IgD-negative memory B cell (primary cell): ENCODE measurements around the gene ASTN2. TPM values are rescaled to one million over a fixed set of nuclear protein-coding genes. Genes with fewer than 3 reads are reported as not detected.

Experiments
- H3K27ac Mint-ChIP-seq, 3 donors: one replicate each; pipeline ENCODE4 v1.8.0; 2020 to 2022; ENCODE audit warnings: mild to moderate bottlenecking in 3 of 3, mixed read lengths in 3 of 3, moderate library complexity in 1 of 3
- H3K27me3 Mint-ChIP-seq: one replicate; pipeline ENCODE4 v1.8.0; 2021; ENCODE audit warnings: mixed read lengths
- H3K36me3 Mint-ChIP-seq: one replicate; pipeline ENCODE4 v1.8.0; 2020; ENCODE audit warnings: mild to moderate bottlenecking, mixed read lengths
- H3K4me1 Mint-ChIP-seq, 3 donors: one replicate each; pipeline ENCODE4 v1.8.0; 2020 to 2022; ENCODE audit warnings: mixed read lengths in 3 of 3, mild to moderate bottlenecking in 1 of 3
- H3K4me3 Mint-ChIP-seq, 4 donors: one replicate each; pipeline ENCODE4 v1.8.0; 2020 to 2022; ENCODE audit warnings: mild to moderate bottlenecking in 4 of 4, mixed read lengths in 4 of 4, moderate library complexity in 3 of 4
- H3K9me3 Mint-ChIP-seq, 3 donors: one replicate each; pipeline ENCODE4 v1.8.0; 2020 to 2021; ENCODE audit warnings: mixed read lengths in 3 of 3, mild to moderate bottlenecking in 1 of 3
- polyA plus RNA-seq: library from polyadenylated mRNA; unstranded; fragments of 300-500 nt; fragmentation: Illumina TruSeq; gene quantifications from one replicate; pipeline ENCODE4 v1.2.3, GENCODE V29; 2021

Gene ASTN2
- polyA plus RNA-seq, 1 donor from 2014 or later = 2.7 TPM

GRCh38 chr9:117145811-117146490, 268.9 kb downstream of the ASTN2 start:
- no peak overlapping the region for H3K4me3 Mint-ChIP-seq

GRCh38 chr9:117145081-117145480, 269.8 kb downstream of the ASTN2 start:
- Mint-ChIP-seq H3K4me1 (peaks cover 0 to 1% (median 0%) of the 10 kb centered on the region in 3 donors), H3K27ac (no peak overlapping the region), H3K4me3 (no peak overlapping the region), H3K27me3 (peaks cover 4% of the 10 kb centered on the region), H3K9me3 (peaks cover 0 to 6% (median 3%) of the 10 kb centered on the region in 3 donors), H3K36me3 (peaks cover 2% of the 10 kb centered on the region)

More at GRCh38 chr9:117145811-117146490, 268.9 kb downstream of the ASTN2 start:
- peaks cover 2% of the 10 kb centered on the region for H3K36me3 Mint-ChIP-seq
- peaks cover 0 to 1% (median 0%) of the 10 kb centered on the region in 3 donors for H3K4me1 Mint-ChIP-seq
- peaks cover 0 to 7% (median 3%) of the 10 kb centered on the region in 3 donors for H3K9me3 Mint-ChIP-seq
- no peak overlapping the region for H3K27ac Mint-ChIP-seq
- H3K27me3 Mint-ChIP-seq = peaks cover 4% of the 10 kb centered on the region

- Mint-ChIP-seq H3K27ac (no peak overlapping the region), H3K4me1 (no peaks in the 10 kb centered on the region), H3K4me3 (no peak overlapping the region), H3K9me3 (peaks cover 0 to 3% (median 3%) of the 10 kb centered on the region in 3 donors), H3K36me3 (peaks cover 2% of the 10 kb centered on the region), H3K27me3 (peaks cover 4% of the 10 kb centered on the region)
Observed at GRCh38 chr9:117138231-117138630, 276.6 kb downstream of the ASTN2 start.

GRCh38 chr9:117136461-117136860, 278.4 kb downstream of the ASTN2 start:
- Mint-ChIP-seq H3K27me3 (peaks cover 4% of the 10 kb centered on the region), H3K36me3 (no peaks in the 10 kb centered on the region), H3K4me1 (no peaks in the 10 kb centered on the region), H3K4me3 (no peak overlapping the region), H3K27ac (no peak overlapping the region), H3K9me3 (peaks cover 0 to 3% (median 0%) of the 10 kb centered on the region in 3 donors)

- Mint-ChIP-seq H3K9me3 (peaks cover 0 to 3% (median 0%) of the 10 kb centered on the region in 3 donors), H3K36me3 (no peaks in the 10 kb centered on the region), H3K4me1 (no peaks in the 10 kb centered on the region), H3K4me3 (no peak overlapping the region), H3K27ac (no peak overlapping the region), H3K27me3 (peaks cover 4% of the 10 kb centered on the region)
Observed at GRCh38 chr9:117135501-117136098, 279.3 kb downstream of the ASTN2 start.

GRCh38 chr9:117134826-117135500, 279.9 kb downstream of the ASTN2 start:
- Mint-ChIP-seq H3K27ac (no peak overlapping the region), H3K27me3 (peaks cover 4% of the 10 kb centered on the region), H3K4me1 (no peaks in the 10 kb centered on the region), H3K36me3 (no peaks in the 10 kb centered on the region), H3K4me3 (no peak overlapping the region), H3K9me3 (peaks cover 0 to 3% (median 0%) of the 10 kb centered on the region in 3 donors)

- no peaks in the 10 kb centered on the region for H3K4me1 Mint-ChIP-seq
Observed at GRCh38 chr9:117126871-117127270, 288.0 kb downstream of the ASTN2 start.

GRCh38 chr9:117125531-117125930, 289.3 kb downstream of the ASTN2 start:
- Mint-ChIP-seq H3K27ac (no peak overlapping the region), H3K4me1 (no peaks in the 10 kb centered on the region), H3K4me3 (no peak overlapping the region), H3K36me3 (no peaks in the 10 kb centered on the region), H3K27me3 (peaks cover 2% of the 10 kb centered on the region), H3K9me3 (peaks cover 1 to 7% (median 4%) of the 10 kb centered on the region in 3 donors)

More at GRCh38 chr9:117126871-117127270, 288.0 kb downstream of the ASTN2 start:
- H3K9me3 Mint-ChIP-seq = peaks cover 1 to 4% (median 3%) of the 10 kb centered on the region in 3 donors
- H3K4me3 Mint-ChIP-seq = no peak overlapping the region
- no peaks in the 10 kb centered on the region for H3K36me3 Mint-ChIP-seq
- H3K27me3 Mint-ChIP-seq = peaks cover 2% of the 10 kb centered on the region
- H3K27ac Mint-ChIP-seq = no peak overlapping the region

GRCh38 chr9:117123729-117124128, 291.1 kb downstream of the ASTN2 start:
- Mint-ChIP-seq H3K27ac (no peak overlapping the region), H3K27me3 (peaks cover 2% of the 10 kb centered on the region), H3K36me3 (no peaks in the 10 kb centered on the region), H3K9me3 (peaks cover 1 to 7% (median 4%) of the 10 kb centered on the region in 3 donors), H3K4me1 (no peaks in the 10 kb centered on the region), H3K4me3 (no peak overlapping the region)

- H3K36me3 Mint-ChIP-seq = no peaks in the 10 kb centered on the region
- H3K27me3 Mint-ChIP-seq = peaks cover 2% of the 10 kb centered on the region
- H3K27ac Mint-ChIP-seq = no peak overlapping the region
- H3K4me3 Mint-ChIP-seq = no peak overlapping the region
- no peaks in the 10 kb centered on the region for H3K4me1 Mint-ChIP-seq
- H3K9me3 Mint-ChIP-seq = peaks cover 0 to 7% (median 4%) of the 10 kb centered on the region in 3 donors
Observed at GRCh38 chr9:117122953-117123352, 291.9 kb downstream of the ASTN2 start.

GRCh38 chr9:117122102-117122501, 292.8 kb downstream of the ASTN2 start:
- Mint-ChIP-seq H3K36me3 (no peaks in the 10 kb centered on the region), H3K27me3 (peaks cover 1% of the 10 kb centered on the region), H3K9me3 (peaks cover 0 to 7% (median 2%) of the 10 kb centered on the region in 3 donors), H3K4me3 (no peak overlapping the region), H3K27ac (no peak overlapping the region), H3K4me1 (no peaks in the 10 kb centered on the region)

GRCh38 chr9:117121316-117121715, 293.5 kb downstream of the ASTN2 start:
- no peak overlapping the region for H3K27ac Mint-ChIP-seq
- H3K4me1 Mint-ChIP-seq = no peaks in the 10 kb centered on the region
- H3K4me3 Mint-ChIP-seq = no peak overlapping the region
- peaks cover 0 to 7% (median 0%) of the 10 kb centered on the region in 3 donors for H3K9me3 Mint-ChIP-seq
- H3K36me3 Mint-ChIP-seq = no peaks in the 10 kb centered on the region
- H3K27me3 Mint-ChIP-seq = no peaks in the 10 kb centered on the region

- Mint-ChIP-seq H3K4me1 (no peaks in the 10 kb centered on the region), H3K36me3 (no peaks in the 10 kb centered on the region), H3K27me3 (no peaks in the 10 kb centered on the region), H3K4me3 (no peak overlapping the region), H3K9me3 (peaks cover 0 to 7% (median 0%) of the 10 kb centered on the region in 3 donors), H3K27ac (no peak overlapping the region)
Observed at GRCh38 chr9:117120061-117120460, 294.8 kb downstream of the ASTN2 start.

- Mint-ChIP-seq H3K27me3 (no peaks in the 10 kb centered on the region), H3K9me3 (peaks cover 0 to 2% (median 0%) of the 10 kb centered on the region in 3 donors), H3K4me3 (no peak overlapping the region), H3K36me3 (no peaks in the 10 kb centered on the region), H3K27ac (no peak overlapping the region), H3K4me1 (no peaks in the 10 kb centered on the region)
Observed at GRCh38 chr9:117116084-117116483, 298.8 kb downstream of the ASTN2 start.

GRCh38 chr9:117114768-117115167, 300.1 kb downstream of the ASTN2 start:
- no peaks in the 10 kb centered on the region for H3K4me1 Mint-ChIP-seq
- no peak overlapping the region for H3K27ac Mint-ChIP-seq

More at GRCh38 chr9:117114768-117115167, 300.1 kb downstream of the ASTN2 start:
- H3K27me3 Mint-ChIP-seq = no peaks in the 10 kb centered on the region
- H3K9me3 Mint-ChIP-seq = no peaks in the 10 kb centered on the region
- H3K4me3 Mint-ChIP-seq = no peak overlapping the region
- no peaks in the 10 kb centered on the region for H3K36me3 Mint-ChIP-seq
